Islet precursor cell (in vitro differentiated cells): ENCODE data around the gene PF4V1.

Experiments used
- DNase-seq: peaks from one replicate; pipeline ENCODE4 v3.0.0-alpha.2; 2018

Gene PF4V1

GRCh38 chr4:73847526-73848182 is 5.4 kb upstream of the PF4V1 start:
- no peak for DNase-seq

GRCh38 chr4:73848183-73848777 is 4.8 kb upstream of the PF4V1 start:
- DNase-seq: no peak

GRCh38 chr4:73850261-73850970 is 2.7 kb upstream of the PF4V1 start:
- no peak for DNase-seq

- DNase-seq: no peak
Observed at GRCh38 chr4:73851293-73851692, 1.8 kb upstream of the PF4V1 start.

DNA sequence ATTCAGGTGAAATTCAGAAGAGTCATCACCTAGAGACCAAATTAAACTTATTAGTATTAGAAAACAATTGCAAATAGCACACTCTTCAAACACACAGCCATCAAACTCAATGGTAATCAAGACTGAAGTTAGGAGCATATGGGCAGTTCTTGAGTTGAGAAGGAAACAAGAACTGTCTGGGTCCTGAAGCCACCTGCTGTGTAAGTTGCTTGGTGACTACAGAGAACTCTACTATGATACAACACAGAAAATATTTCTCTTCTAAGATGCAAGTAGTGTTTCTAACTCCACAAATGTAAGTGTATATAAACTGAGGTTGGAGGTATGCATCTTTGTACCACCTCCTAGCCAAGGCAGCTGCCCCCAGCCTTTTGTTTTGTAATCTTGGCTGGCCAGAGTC is 325 bp upstream of the PF4V1 start:
- no peak for DNase-seq

GRCh38 chr4:73853718-73854473 is 800 bp downstream of the PF4V1 start:
- DNase-seq: no peak

GRCh38 chr4:73855406-73855805 is 2.3 kb downstream of the PF4V1 start:
- DNase-seq: no peak

DNA sequence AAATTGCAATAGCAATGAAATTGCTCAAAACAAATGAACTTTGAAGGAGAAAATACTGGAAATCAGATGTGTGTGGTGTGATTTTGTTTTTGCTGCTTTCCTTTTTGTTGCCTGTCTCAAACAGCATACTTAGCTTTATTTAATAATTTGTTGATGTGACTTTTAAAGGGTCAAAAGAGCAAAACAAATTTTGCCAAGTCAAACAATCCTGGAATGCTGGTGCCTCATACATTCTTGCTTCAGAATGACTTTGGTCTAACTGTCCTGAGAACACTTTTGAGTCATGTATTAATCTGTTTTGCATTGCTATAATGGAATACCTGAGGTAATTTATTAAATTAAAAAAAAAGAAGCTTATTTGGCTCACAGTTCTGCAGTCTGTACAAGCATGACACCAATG is 3.4 kb downstream of the PF4V1 start:
- no peak for DNase-seq

DNA sequence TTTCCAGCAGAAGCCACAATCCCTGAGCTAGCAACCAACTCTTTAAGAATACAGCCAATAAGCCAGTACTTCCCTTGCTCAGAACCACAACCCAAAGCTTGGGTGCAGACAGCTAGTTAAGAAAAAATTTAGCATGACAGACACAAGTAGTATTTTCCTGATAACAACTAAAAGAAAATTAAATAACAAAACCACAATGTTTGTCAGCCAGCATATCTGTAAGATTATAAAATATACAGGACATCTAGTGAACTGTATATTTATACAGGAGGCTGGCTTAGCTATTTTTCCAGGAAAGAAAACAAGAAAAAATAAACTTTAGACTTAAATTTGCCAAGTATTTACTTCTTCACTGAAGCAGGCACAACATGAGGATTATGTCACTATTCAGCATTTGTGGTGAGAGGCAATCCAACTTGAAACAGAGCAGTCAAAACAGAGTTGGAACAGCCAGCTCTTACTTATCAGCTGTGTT is 6.6 kb downstream of the PF4V1 start:
- no peak for DNase-seq

GRCh38 chr4:73860181-73860580 is 7.1 kb downstream of the PF4V1 start:
- no peak for DNase-seq

- DNase-seq: no peak
Observed at GRCh38 chr4:73860917-73861316, 7.8 kb downstream of the PF4V1 start.

- DNase-seq: no peak
Observed at GRCh38 chr4:73862322-73862721, 9.2 kb downstream of the PF4V1 start.

DNA sequence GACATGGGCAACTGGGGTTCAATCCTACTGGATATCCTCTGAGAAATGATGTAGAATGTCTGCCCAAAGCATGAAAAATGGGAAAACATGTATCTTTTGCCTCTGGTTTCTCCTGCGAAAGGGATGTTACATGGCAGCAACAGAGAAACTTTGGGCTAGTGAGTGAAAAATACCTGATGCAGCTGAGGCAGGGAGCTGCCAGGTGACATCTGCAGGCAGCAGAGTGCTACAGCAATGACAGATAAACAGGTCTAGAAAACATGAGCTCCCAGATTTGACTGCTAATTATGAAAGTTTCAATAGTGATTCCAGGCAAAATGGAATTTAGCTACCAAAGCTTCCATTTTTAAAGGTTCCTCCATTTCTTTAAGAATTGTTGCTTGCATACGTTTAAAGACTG is 11.3 kb downstream of the PF4V1 start:
- DNase-seq: peak; percentile 60

GRCh38 chr4:73864961-73865360 is 11.9 kb downstream of the PF4V1 start:
- no peak for DNase-seq

GRCh38 chr4:73865431-73866096 is 12.5 kb downstream of the PF4V1 start:
- DNase-seq: no peak

DNA sequence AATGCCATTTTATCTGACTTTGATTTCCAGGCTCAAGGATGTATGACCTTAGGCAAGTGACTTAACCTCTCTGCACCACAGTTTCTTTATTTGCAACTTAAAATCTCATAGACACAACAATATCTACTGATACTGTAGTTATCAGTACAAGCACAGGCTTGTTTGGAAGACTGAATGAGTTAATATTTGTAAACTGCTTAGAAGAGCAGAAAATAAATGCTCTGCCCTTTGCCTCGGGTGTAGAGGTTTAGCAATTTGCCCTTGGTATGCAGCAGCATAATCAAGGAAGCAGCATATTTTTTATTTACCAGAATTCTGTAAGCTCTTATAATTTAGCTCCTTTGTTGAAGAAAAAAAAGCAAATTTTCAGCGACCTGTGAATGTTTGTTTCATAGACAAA is 13.2 kb downstream of the PF4V1 start:
- no peak for DNase-seq

DNA sequence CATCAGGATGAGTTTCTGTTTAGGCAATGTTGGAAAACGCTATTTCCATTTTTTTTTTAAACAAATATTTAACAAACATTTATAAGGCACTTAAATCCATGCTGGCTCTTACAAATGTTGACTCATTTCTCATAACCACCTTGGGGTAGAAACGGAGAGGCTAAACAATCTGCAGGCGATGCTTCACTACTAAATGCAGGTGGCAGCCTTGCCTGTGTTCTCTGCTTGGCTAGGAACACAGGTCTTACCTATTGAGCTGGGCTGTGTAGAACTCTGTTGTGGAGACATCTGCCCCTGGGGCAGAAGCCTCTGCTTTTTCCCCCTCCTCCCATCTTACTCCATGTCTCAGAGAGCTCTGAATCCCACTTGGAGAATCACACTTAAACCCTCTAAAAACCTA is 14.7 kb downstream of the PF4V1 start:
- peak; percentile 77 for DNase-seq

DNA sequence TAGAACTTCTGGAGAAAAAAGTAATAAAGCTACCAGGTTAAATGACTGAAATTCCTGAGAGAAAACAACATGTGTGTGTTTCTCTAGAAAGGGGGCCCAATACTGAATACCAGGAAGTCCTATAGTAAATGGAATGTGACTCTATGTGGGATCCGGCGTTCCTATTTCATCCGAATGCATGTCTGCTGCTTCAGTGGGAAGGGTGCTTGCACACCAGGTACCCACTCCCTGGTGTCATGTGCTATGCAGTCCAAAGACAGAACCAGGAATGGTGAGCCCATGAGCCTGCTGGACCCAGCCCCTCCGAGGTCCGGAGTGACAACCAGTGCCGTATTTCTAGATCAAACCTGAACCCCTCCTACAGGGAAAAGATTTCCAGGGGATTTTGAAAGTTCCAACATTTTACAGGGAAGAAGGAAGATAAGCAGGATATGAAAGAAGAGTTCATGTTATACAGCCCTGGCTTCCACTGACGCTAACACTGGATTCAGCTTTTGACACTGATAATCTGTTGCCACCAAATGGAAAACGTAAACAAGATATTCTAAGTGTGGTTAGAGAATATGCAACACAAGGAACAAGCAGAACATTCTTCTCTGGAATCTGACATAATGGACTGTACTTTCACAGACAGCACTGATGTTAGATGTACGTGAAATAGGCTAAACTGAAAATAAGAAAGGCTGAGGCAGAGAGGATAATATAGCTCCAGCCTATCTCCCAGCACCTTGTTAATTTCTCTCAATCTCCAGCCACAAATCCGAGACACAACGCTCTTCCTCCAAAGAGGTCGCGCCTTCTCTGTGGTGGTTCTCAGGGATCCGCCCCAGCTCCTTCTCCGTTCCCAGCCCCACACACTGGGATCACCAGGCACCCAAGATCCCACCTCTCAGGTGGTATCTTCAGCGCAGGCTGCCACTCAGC is 15.4 kb downstream of the PF4V1 start:
- peak; percentile 57 for DNase-seq

- DNase-seq: peak; percentile 69
Observed at GRCh38 chr4:73869130-73870055, 16.3 kb downstream of the PF4V1 start, which contains the start of gene CXCL1. CXCL1 (plus strand) TSS chr4:73869393; CDS start chr4:73869471, 78 bp downstream.

DNA sequence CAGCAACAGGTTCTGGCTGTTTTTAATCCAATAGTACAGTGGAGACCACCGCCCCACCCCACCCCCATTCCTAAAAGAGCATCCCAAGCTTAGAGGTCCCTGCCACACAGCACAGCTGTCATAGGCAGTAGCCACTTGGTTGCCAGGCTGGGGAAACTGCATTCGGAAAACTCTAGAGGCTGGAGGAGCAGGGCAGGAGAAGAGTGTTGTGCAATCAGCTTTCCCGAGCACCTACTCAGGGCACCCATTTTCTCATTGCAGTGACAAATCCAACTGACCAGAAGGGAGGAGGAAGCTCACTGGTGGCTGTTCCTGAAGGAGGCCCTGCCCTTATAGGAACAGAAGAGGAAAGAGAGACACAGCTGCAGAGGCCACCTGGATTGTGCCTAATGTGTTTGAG is 17.2 kb downstream of the PF4V1 start:
- no peak for DNase-seq

DNA sequence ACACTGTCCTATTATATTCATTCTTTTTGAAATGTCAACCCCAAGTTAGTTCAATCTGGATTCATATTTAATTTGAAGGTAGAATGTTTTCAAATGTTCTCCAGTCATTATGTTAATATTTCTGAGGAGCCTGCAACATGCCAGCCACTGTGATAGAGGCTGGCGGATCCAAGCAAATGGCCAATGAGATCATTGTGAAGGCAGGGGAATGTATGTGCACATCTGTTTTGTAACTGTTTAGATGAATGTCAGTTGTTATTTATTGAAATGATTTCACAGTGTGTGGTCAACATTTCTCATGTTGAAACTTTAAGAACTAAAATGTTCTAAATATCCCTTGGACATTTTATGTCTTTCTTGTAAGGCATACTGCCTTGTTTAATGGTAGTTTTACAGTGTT is 17.7 kb downstream of the PF4V1 start:
- DNase-seq: no peak
